Activated CD4-positive, CD25-positive, alpha-beta regulatory T cell treated with anti-CD3 and anti-CD28 coated beads, Interleukin-2, amount 50 U/mL, for 72 hours (primary cell): ENCODE measurements around the gene SLCO4C1.
"Not testable (repeated sequence)": the region's sequence is repeated elsewhere in the genome, so short reads cannot be mapped to it uniquely, and the experiment has no call there.

Source experiments
- DNase-seq: peaks from one replicate; pipeline ENCODE4 v3.0.0; 2021

The SLCO4C1 gene, protein sequence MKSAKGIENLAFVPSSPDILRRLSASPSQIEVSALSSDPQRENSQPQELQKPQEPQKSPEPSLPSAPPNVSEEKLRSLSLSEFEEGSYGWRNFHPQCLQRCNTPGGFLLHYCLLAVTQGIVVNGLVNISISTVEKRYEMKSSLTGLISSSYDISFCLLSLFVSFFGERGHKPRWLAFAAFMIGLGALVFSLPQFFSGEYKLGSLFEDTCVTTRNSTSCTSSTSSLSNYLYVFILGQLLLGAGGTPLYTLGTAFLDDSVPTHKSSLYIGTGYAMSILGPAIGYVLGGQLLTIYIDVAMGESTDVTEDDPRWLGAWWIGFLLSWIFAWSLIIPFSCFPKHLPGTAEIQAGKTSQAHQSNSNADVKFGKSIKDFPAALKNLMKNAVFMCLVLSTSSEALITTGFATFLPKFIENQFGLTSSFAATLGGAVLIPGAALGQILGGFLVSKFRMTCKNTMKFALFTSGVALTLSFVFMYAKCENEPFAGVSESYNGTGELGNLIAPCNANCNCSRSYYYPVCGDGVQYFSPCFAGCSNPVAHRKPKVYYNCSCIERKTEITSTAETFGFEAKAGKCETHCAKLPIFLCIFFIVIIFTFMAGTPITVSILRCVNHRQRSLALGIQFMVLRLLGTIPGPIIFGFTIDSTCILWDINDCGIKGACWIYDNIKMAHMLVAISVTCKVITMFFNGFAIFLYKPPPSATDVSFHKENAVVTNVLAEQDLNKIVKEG

DNA sequence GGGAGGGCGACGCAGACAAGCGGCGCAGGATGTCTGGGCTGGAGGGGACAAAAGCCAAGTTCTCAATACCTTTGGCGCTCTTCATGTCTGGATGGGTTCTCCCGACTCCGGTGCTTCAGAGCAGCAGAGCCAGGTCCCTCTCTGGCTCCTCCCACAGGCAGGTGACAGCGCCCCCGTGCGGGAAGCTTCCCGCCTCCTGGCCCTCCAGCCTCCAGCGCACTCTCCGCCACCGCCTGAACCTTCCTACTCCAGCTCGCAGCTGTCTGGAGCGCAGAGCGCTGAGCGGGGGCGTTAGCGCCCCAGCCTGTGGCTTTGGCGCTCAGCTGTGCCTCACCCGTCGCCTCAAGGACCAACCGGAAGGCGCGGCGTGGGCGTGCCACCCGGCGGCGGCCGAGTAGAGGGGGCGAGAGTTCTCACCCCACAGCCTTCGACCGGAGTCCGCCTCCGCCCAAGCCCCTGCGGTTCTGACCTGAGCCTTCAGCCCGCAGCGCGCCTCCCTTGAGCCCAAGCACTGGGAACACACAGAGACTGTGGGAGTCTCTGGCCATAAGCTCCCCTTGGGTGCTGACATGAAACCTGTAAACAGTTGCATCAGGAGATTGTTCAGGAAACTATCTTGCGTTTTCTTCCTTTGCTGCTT lies at the start of gene SLCO4C1:
TSS of gene SLCO4C1 (minus strand) at position 107 of the 640 bp plus-strand sequence. CDS start at position 85, 22 bp downstream.
- DNase-seq = peak; percentile 44

- DNase-seq = no peak
Measured at GRCh38 chr5:102341681-102342288, 45.7 kb upstream of the SLCO4C1 start.

DNA sequence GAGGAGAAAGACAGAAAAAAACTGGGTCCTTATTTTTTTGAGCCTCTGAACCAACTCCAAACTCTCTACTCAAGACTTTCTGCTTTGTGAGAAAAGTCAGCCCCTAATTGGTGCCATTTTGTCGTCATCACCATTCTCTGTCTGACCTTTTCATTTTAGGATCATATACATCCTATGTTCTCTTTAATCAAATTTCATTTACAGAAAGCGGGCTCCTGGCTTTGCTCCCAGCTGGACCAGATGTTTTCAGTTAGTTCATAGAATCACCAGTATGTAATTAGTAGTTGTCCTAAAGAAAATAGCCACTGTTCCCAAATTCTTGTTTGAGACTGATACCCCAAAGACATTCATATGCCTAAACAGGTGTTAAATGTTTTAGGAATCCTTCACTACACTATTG lies 28.6 kb upstream of the SLCO4C1 start:
- no peak for DNase-seq

GRCh38 chr5:102318801-102319200 lies 22.7 kb upstream of the SLCO4C1 start:
- not testable (repeated sequence) for DNase-seq

DNA sequence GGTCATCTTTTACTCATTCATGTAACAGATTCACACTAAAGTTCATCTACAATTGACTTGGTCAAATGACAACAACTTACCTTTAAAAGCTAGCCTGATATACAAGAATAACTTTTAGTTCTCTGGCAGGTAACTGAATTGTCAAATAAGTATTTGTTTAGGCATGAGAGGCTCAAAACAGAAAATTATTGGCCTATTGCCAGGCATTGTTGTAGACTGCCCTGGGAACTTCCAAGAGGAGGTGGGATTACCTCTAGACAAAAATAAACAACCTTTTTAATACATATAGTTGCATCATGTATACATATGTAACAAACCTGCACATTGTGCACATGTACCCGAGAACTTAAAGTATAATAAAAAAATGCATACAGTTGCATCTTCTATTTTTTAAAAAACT lies 18.2 kb upstream of the SLCO4C1 start:
- no peak for DNase-seq

DNA sequence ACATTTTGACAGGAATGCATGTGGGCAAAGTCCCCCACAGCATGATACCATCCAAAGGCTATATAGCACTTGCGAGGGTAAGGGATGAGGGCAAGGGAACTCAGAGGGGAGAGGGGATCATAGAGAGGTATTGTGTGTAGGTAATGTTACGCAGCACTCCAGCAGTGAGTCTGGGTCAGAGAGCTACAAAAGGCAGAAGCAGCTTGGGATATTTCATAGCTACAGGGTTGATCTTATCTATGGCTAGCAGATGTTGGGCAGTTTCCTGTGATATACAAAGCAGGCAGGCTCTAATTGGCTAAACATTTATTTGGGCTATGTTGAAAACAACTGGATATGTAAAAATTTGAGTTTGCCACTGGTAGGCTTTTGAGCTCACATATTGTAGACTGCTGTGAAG lies 17.8 kb upstream of the SLCO4C1 start:
- no peak for DNase-seq

- no peak for DNase-seq
Measured at GRCh38 chr5:102312586-102313370, 16.7 kb upstream of the SLCO4C1 start.

GRCh38 chr5:102309586-102309985 lies 13.5 kb upstream of the SLCO4C1 start:
- no peak for DNase-seq

DNA sequence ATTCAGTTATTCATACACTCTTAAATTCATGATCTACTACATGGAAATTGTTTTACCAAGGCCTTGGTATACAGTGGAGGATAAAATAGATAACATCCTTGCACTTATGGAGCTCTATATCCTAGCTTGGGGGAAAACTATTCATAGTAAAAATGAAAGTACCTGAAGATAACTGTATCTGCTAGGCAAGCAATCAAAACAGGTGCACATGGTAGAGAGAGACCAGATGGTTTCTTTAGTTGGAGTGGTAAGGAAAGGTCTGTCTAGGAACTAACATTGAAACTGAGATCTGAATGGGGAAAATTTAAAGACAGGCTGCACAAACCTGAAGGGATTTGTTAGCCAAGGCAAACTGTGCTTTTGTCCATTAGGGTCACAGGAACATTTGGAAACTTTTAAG lies 11.1 kb upstream of the SLCO4C1 start:
- DNase-seq = no peak

- no peak for DNase-seq
Measured at GRCh38 chr5:102306121-102306520, 10.0 kb upstream of the SLCO4C1 start.

DNA sequence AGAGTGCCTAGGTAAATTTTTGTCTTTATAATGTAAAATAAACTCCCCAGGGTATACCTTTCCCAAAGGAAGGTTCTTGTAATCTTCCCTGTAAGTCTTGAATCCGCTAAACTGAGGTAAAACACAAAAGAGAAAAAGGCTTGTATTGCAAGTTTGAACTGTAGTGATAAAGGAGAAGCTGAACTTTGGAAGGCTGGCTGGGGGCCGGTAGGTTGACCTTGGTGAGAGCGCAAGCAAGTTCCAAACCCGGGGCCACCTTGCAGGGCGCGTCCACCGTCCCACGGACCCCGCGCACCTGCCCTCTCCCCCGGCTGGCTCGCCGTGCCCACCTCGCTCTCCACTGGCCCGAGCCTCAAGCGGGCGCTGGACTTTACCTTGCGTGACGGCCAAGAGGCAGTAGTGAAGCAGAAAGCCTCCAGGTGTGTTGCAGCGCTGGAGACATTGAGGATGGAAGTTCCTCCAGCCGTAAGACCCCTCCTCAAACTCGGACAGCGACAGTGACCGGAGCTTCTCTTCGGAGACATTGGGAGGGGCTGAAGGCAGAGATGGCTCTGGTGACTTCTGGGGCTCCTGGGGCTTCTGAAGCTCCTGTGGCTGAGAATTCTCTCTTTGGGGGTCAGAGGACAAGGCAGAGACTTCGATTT lies 428 bp downstream of the SLCO4C1 start:
- DNase-seq = no peak

GRCh38 chr5:102294886-102295395 lies 1.1 kb downstream of the SLCO4C1 start:
- no peak for DNase-seq

DNA sequence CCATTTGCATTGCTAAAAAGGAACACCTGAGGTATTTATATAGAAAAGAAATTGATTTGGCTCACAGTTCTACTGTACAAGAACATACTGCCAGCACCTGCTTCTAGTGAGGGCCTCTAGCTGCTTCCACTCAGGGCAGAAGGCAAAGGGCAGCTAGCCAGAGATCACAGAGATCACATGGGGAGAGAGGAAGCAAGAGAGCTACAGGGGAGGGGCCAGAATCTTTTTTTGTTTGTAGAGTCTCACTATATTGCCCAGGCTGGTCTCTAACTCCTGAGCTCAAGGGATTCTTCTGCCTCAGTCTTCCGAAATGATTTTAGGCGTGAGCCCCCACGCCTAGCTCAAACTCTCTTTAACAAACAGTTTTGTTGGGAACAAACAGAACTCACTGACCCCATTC lies 6.1 kb downstream of the SLCO4C1 start:
- no peak for DNase-seq

DNA sequence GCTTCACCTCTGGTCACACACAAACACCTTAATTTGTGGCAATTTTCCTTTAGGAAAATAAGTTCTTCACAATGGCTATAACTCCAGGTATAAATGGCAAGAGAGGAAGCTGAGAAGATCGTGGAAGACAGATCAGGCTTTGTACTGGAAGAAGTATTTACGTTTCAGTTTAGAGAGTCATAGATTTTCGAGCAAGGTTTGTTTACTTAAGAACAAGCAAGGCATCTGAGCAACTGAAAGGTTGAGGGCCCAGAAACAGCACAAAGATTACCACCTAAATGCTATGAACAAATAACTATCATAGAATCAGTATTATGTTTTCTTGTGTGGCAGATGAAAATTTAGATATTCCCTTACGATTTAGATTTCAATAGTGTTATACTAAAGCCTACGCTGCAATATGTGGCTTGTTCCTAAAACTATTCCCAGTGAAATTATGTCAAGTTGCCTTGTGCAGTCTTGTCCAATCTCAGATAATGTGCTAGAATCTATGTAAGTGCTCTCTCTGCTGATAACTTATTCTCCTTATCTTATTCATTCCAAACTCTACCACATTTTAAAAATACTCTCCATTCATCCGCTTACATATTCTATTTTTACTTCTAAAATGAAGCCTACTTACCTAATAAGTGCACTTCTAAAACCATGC lies 6.7 kb downstream of the SLCO4C1 start:
- DNase-seq = no peak

- DNase-seq = no peak
Measured at GRCh38 chr5:102288630-102289029, 7.5 kb downstream of the SLCO4C1 start.

DNA sequence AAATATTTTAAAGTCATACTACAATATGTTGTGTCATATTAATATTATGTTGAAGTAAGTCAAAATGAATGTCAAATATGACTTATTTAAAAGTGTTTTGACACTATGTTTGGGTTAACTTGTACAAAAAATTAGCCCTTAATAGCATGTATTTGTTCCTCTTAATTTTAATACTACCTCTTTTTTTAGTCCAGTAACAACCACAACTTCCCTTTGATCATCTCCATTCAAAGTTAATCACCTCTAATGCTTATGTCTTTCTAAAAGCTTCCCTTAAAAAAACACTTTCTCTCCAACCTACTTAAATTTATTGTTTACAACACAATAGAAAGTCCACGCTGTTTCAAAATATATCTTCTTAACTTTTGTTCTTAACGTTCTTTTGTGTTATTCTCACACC lies 9.6 kb downstream of the SLCO4C1 start:
- no peak for DNase-seq

- DNase-seq = no peak
Measured at GRCh38 chr5:102283102-102283797, 12.8 kb downstream of the SLCO4C1 start.

GRCh38 chr5:102279711-102280110 lies 16.4 kb downstream of the SLCO4C1 start:
- DNase-seq = no peak

- no peak for DNase-seq
Measured at GRCh38 chr5:102278231-102278630, 17.9 kb downstream of the SLCO4C1 start.

DNA sequence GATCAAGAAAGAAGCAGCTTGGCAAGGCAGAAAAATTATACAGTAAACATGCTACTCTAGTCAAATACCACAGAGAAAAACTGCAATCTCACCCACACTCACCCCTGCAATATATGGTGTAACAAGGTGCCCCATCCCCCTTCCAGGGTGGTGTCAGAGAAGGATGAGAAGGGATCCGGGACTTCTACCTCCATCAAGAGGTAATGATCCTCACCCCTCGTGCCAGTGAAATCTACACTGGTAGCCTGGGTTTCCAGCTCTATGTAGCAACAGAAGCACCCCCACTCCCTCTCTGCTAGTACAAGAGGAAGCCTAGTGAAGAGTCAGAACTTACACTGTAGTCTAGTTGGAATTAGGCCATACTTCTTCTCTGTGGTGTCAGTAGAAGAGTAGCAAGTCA lies 18.9 kb downstream of the SLCO4C1 start:
- DNase-seq = no peak

DNA sequence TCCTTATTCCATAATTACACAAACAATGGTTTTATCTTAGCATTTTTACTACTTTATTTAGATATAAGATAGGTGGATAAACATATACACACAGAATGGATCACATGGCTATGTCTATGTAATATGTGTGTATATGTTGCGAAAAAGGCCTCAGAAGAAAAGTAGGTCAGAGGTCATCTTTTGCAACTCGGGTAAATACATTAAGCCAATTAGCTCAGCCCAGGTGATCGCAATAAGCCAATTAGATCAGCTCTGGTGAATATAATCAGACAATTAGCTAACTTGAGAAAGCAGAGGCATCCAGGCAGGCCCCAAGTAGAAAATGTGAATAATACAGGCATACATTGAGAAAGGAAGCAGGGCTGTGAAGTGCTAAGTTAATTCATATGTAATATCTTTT lies 24.3 kb downstream of the SLCO4C1 start:
- DNase-seq = no peak
